GM23338 (cell line): Measurements from ENCODE around the gene FBXO9. TPM values are rescaled to one million over a fixed set of nuclear protein-coding genes. Genes with fewer than 3 reads are reported as not detected.

Experiments
- ATAC-seq: fragments of 200-7000 bp; cut with Tn5 transposase; 3 replicates; pipeline ENCODE4 v1.9.1; 2020
- DNase-seq: peaks from one replicate; pipeline ENCODE4 v3.0.0-alpha.2; 2015; ENCODE audit warnings: low spot score
- H2AFZ ChIP-seq: fragments of 200-600 bp; sonication (generic); 2 replicates; pipeline ENCODE4 v1.8.0; 2016; ENCODE audit warnings: antibody characterized with exemption, mild to moderate bottlenecking, moderate library complexity
- H3F3A ChIP-seq: fragments of 200-600 bp; sonication (generic); replicated peaks from 2 replicates; pipeline ENCODE4 v1.8.0; 2017; ENCODE audit warnings: antibody characterized with exemption, mixed run types, low read depth
- H3K27ac ChIP-seq: fragments of 200-600 bp; sonication (generic); 2 replicates; pipeline ENCODE4 v1.6.1; 2016; ENCODE audit warnings: low read depth
- H3K27me3 ChIP-seq: fragments of 200-600 bp; sonication (generic); 2 replicates; pipeline ENCODE4 v1.8.0; 2016; ENCODE audit warnings: mild to moderate bottlenecking, mixed run types, moderate library complexity; ENCODE audit not compliant: insufficient read depth
- H3K36me3 ChIP-seq: fragments of 200-600 bp; sonication (generic); 2 replicates; pipeline ENCODE4 v1.8.0; 2016; ENCODE audit warnings: mild to moderate bottlenecking; ENCODE audit not compliant: insufficient read depth
- H3K4me1 ChIP-seq: fragments of 200-600 bp; sonication (generic); 2 replicates; pipeline ENCODE4 v1.8.0; 2016; ENCODE audit warnings: mild to moderate bottlenecking, moderate library complexity; ENCODE audit not compliant: insufficient read depth
- H3K4me2 ChIP-seq: fragments of 200-600 bp; sonication (generic); 2 replicates; pipeline ENCODE4 v1.7.1; 2017; ENCODE audit warnings: mixed run types
- H3K4me3 ChIP-seq: fragments of 200-600 bp; sonication (generic); 2 replicates; pipeline ENCODE4 v1.6.1; 2016; ENCODE audit warnings: mixed run types
- H3K79me2 ChIP-seq: fragments of 200-600 bp; sonication (generic); replicated peaks from 2 replicates; pipeline ENCODE4 v1.8.0; 2017; ENCODE audit warnings: mild to moderate bottlenecking; ENCODE audit not compliant: insufficient read depth
- H3K9me2 ChIP-seq: fragments of 200-600 bp; sonication (generic); 2 replicates; pipeline ENCODE4 v1.8.0; 2017; ENCODE audit not compliant: insufficient read depth
- H4K20me1 ChIP-seq: fragments of 200-600 bp; sonication (generic); replicated peaks from 2 replicates; pipeline ENCODE4 v1.8.0; 2017; ENCODE audit warnings: mild to moderate bottlenecking; ENCODE audit not compliant: insufficient read depth
- H3K27ac Mint-ChIP-seq: 2 replicates; pipeline ENCODE4 v1.8.0; 2020; ENCODE audit warnings: inconsistent platforms, mild to moderate bottlenecking, moderate library complexity, mixed read lengths
- H3K27me3 Mint-ChIP-seq: 3 replicates; pipeline ENCODE4 v1.8.0; 2022; ENCODE audit warnings: low read depth, mild to moderate bottlenecking, moderate library complexity, mixed read lengths, inconsistent platforms; ENCODE audit not compliant: insufficient read depth, poor library complexity
- H3K36me3 Mint-ChIP-seq: 3 replicates; pipeline ENCODE4 v1.8.0; 2021; ENCODE audit warnings: low read depth, mild to moderate bottlenecking, inconsistent platforms, moderate library complexity, mixed read lengths
- H3K4me1 Mint-ChIP-seq: 3 replicates; pipeline ENCODE4 v1.8.0; 2020; ENCODE audit warnings: mild to moderate bottlenecking, inconsistent platforms, mixed read lengths
- H3K4me3 Mint-ChIP-seq: 3 replicates; pipeline ENCODE4 v1.8.0; 2021; ENCODE audit warnings: moderate library complexity, mild to moderate bottlenecking, inconsistent platforms, mixed read lengths
- H3K9me3 Mint-ChIP-seq: 3 replicates; pipeline ENCODE4 v1.8.0; 2020; ENCODE audit warnings: moderate library complexity, mild to moderate bottlenecking, inconsistent platforms, mixed read lengths
- EZH2phosphoT487 ChIP-seq: fragments of 200-600 bp; sonication (generic); IDR thresholded peaks from one replicate; pipeline ENCODE4 v1.8.1; 2018; ENCODE audit warnings: antibody characterized with exemption; ENCODE audit not compliant: unreplicated experiment
- REST ChIP-seq: IDR thresholded peaks from one replicate; pipeline ENCODE4 v1.6.1; 2018; ENCODE audit warnings: antibody characterized with exemption; ENCODE audit not compliant: unreplicated experiment
- ZNF331 ChIP-seq: fragments of 250-450 bp; sonication (Bioruptor Pico); IDR thresholded peaks from 2 replicates; pipeline ENCODE4 v1.5.0; 2020; ENCODE audit warnings: low read depth, mild to moderate bottlenecking, moderate library complexity
- ZNF462 ChIP-seq: fragments of 250-450 bp; sonication (Bioruptor Pico); IDR thresholded peaks from 2 replicates; pipeline ENCODE4 v1.5.0; 2020; ENCODE audit warnings: mild to moderate bottlenecking, moderate library complexity
- polyA plus RNA-seq: library from polyadenylated mRNA; unstranded; fragments of >200 nt; fragmentation: Nextera tagmentation; extraction: Ambion mirVana; gene quantifications from 2 replicates; pipeline ENCODE4 v1.2.1, GENCODE V29; 2016
- total RNA-seq: library from RNA; depleted of rRNA; stranded (reverse); fragments of >200 nt; shearing (Covaris generic); gene quantifications from 2 replicates; pipeline ENCODE4 v1.2.3, GENCODE V29; 2014

FBXO9 gene
- total and polyA plus RNA-seq, 2 experiments from 2014 or later, result 29.8 to 32.8 TPM

GRCh38 chr6:53136000-53136609 lies 70.9 kb downstream of the FBXO9 start (continued):
- TF ChIP-seq ZNF462 (CRISPR knock-in tag), result no peak

GRCh38 chr6:53139841-53140413 lies 74.7 kb downstream of the FBXO9 start:
- Mint-ChIP-seq H3K27ac (no peak overlapping the region), H3K4me1 (peaks cover 8% of the 10 kb centered on the region; the same call in 2 of the 3 replicates), H3K27me3 (peaks cover 2% of the 10 kb centered on the region), H3K36me3 (no peaks in the 10 kb centered on the region), H3K9me3 (no peaks in the 10 kb centered on the region), H3K4me3 (no peak overlapping the region)
- Histone ChIP-seq H3K4me2 (no peak overlapping the region), H3K4me1 (0 out of 2 replicates have a peak, but pooled peaks cover 3% of the 10 kb centered on the region), H2AFZ (no peak overlapping the region), H3F3A (no peaks in the 10 kb centered on the region), H3K79me2 (no peaks in the 10 kb centered on the region), H4K20me1 (no peaks in the 10 kb centered on the region), H3K27me3 (no peaks in the 10 kb centered on the region), H3K4me3 (no peak overlapping the region), H3K9me2 (no peaks in the 10 kb centered on the region), H3K27ac (no peak overlapping the region), H3K36me3 (no peaks in the 10 kb centered on the region)
- DNase-seq (no peak), ATAC-seq (no peak)
- no peak for TF ChIP-seq EZH2phosphoT487
- no peak for TF ChIP-seq ZNF331 (CRISPR knock-in tag)
- TF ChIP-seq ZNF462 (CRISPR knock-in tag), result no peak
- no peak for TF ChIP-seq REST
